GM12878 (cell line): ENCODE data around the gene PODXL2. TPM values are rescaled to one million over a fixed set of nuclear protein-coding genes. Genes with fewer than 3 reads are reported as not detected.

Experiments
- ATAC-seq: fragments of 200-7000 bp; cut with Tn5 transposase; 3 replicates; pipeline ENCODE4 v1.9.1; 2020; ENCODE audit warnings: mild to moderate bottlenecking, moderate library complexity
- BruUV-seq: library from RNA; stranded (reverse); fragments of 400-500 nt; replicated peaks from 2 replicates; lab custom pipeline; 2021; lab: Mats Ljungman, UMichigan
- CTCF ChIA-PET: fragments of 300-600 bp; sonication (Branson Sonifier 250); formaldehyde crosslinking; extraction: SDS; loops from one replicate; lab custom pipeline; 2021; ENCODE audit warnings: inconsistent platforms; lab: Yijun Ruan, JAX
- POLR2A ChIA-PET: fragments of 350-600 bp; formaldehyde crosslinking; extraction: SDS; loops from one replicate; lab custom pipeline; 2021; ENCODE audit warnings: inconsistent platforms; lab: Charles Lee
- RAD21 ChIA-PET: fragments of 300-600 bp; sonication (Branson Sonifier 250); formaldehyde crosslinking; loops from one replicate; lab custom pipeline; 2023; ENCODE audit warnings: antibody characterized with exemption; ENCODE audit not compliant: unreplicated experiment; lab: Charles Lee
- SMC1A ChIA-PET: fragments of 300-600 bp; sonication (Branson Sonifier 250); formaldehyde crosslinking; loops from one replicate; lab custom pipeline; 2023; ENCODE audit not compliant: unreplicated experiment, uncharacterized antibody; lab: Charles Lee
- DNase-seq: peaks from one replicate; pipeline ENCODE4 v3.0.0-alpha.2; 2011; ENCODE audit warnings: low read depth, low spot score
- FAIRE-seq: peaks from 3 replicates; lab custom pipeline; 2011; peaks lifted over from hg19 to GRCh38; lab: Jason Lieb, UNC
- H2AFZ ChIP-seq: 2 replicates; pipeline ENCODE4 v1.6.0; 2011; ENCODE audit warnings: low read depth, low read length, control low read depth; ENCODE audit not compliant: control insufficient read depth
- H3K27ac ChIP-seq: 2 replicates; pipeline ENCODE4 v1.5.1; 2011; ENCODE audit warnings: control low read depth; ENCODE audit not compliant: control insufficient read depth, insufficient read depth
- H3K27me3 ChIP-seq, 2 experiments: replicated peaks in 1 of 2; 2 replicates each; pipeline versions ENCODE4 v1.6.0 to v1.6.1; 2011; ENCODE audit warnings: low read length in 1 of 2; ENCODE audit not compliant: control insufficient read depth in 2 of 2, insufficient read depth in 2 of 2
- H3K36me3 ChIP-seq, 2 experiments: 2 replicates each; pipeline ENCODE4 v1.5.1; 2011; ENCODE audit warnings: low read length in 1 of 2; ENCODE audit not compliant: control insufficient read depth in 2 of 2, insufficient read depth in 2 of 2
- H3K4me1 ChIP-seq: 2 replicates; pipeline ENCODE4 v1.6.1; 2011; ENCODE audit warnings: mild to moderate bottlenecking, low read length, moderate library complexity, mixed read lengths; ENCODE audit not compliant: control insufficient read depth, insufficient read depth
- H3K4me2 ChIP-seq: 2 replicates; pipeline ENCODE4 v1.6.0; 2011; ENCODE audit warnings: control low read depth; ENCODE audit not compliant: control insufficient read depth, insufficient read depth
- H3K4me3 ChIP-seq: fragments of 200-600 bp; sonication (generic); 2 replicates; pipeline ENCODE4 v1.5.1; 2016
- H3K79me2 ChIP-seq: 2 replicates; pipeline ENCODE4 v1.6.0; 2011; ENCODE audit warnings: low read length; ENCODE audit not compliant: control insufficient read depth, insufficient read depth
- H3K9ac ChIP-seq: 2 replicates; pipeline ENCODE4 v1.8.0; 2011; ENCODE audit warnings: low read length, control low read depth, mixed read lengths; ENCODE audit not compliant: control insufficient read depth, insufficient read depth
- H3K9me3 ChIP-seq: replicated peaks from 3 replicates; pipeline ENCODE4 v1.5.1; 2011; ENCODE audit warnings: mild to moderate bottlenecking, low read length; ENCODE audit not compliant: control insufficient read depth, insufficient read depth
- H4K20me1 ChIP-seq: 2 replicates; pipeline ENCODE4 v1.6.0; 2011; ENCODE audit not compliant: control insufficient read depth, insufficient read depth
- CBX3 ChIP-seq: fragments of 200-600 bp; sonication (generic); IDR thresholded peaks from 2 replicates; pipeline ENCODE4 v1.6.1; 2016; ENCODE audit warnings: low read depth, borderline replicate concordance
- CEBPB ChIP-seq, 2 experiments: fragments of 150-350 bp in 1 of 2; IDR thresholded peaks; 2 replicates each; pipeline ENCODE4 v1.6.1; 2012 to 2014; ENCODE audit warnings: low read depth in 2 of 2, low read length in 2 of 2, borderline replicate concordance in 1 of 2, inconsistent platforms in 1 of 2
- CHD2 ChIP-seq: IDR thresholded peaks from 2 replicates; pipeline ENCODE4 v1.6.1; 2011; ENCODE audit warnings: low read depth, low read length, improper control_type of control experiment, borderline replicate concordance
- FOS ChIP-seq: IDR thresholded peaks from 3 replicates; pipeline ENCODE4 v1.6.1; 2011; ENCODE audit warnings: borderline replicate concordance; ENCODE audit not compliant: insufficient read length; ENCODE audit errors: extremely low read depth
- FOXK2 ChIP-seq: fragments of 450-650 bp; IDR thresholded peaks from 2 replicates; pipeline ENCODE4 v1.6.1; 2017; ENCODE audit warnings: mild to moderate bottlenecking, moderate library complexity
- HCFC1 ChIP-seq: fragments of 150-350 bp; IDR thresholded peaks from 2 replicates; pipeline ENCODE4 v1.6.1; 2014; ENCODE audit warnings: low read length
- HSF1 ChIP-seq: fragments of 150-350 bp; IDR thresholded peaks from 2 replicates; pipeline ENCODE4 v1.6.1; 2014; ENCODE audit warnings: mild to moderate bottlenecking, low read depth, low read length
- NR2C2 ChIP-seq: IDR thresholded peaks from 2 replicates; pipeline ENCODE4 v1.6.1; 2011; ENCODE audit warnings: borderline replicate concordance, low read depth; ENCODE audit not compliant: control insufficient read depth, insufficient read length
- RCOR1 ChIP-seq: conservative IDR thresholded peaks from 2 replicates; pipeline ENCODE4 v1.6.1; 2012; ENCODE audit warnings: low read depth, low read length, improper control_type of control experiment
- SP1 ChIP-seq: IDR thresholded peaks from one replicate; pipeline ENCODE4 v1.6.1; 2011; ENCODE audit warnings: low read depth, low read length
- SREBF1 ChIP-seq: IDR thresholded peaks from 2 replicates; pipeline ENCODE4 v1.6.1; 2012; ENCODE audit warnings: mild to moderate bottlenecking, low read length
- SUZ12 ChIP-seq: fragments of 200-600 bp; sonication (generic); IDR thresholded peaks from one replicate; pipeline ENCODE4 v1.6.1; 2018; ENCODE audit warnings: antibody characterized with exemption, mild to moderate bottlenecking; ENCODE audit not compliant: unreplicated experiment
- ZNF24 ChIP-seq: fragments of 450-650 bp; IDR thresholded peaks from 2 replicates; pipeline ENCODE4 v1.6.1; 2017; ENCODE audit warnings: antibody characterized with exemption, mild to moderate bottlenecking
- ZSCAN29 ChIP-seq: fragments of 450-650 bp; IDR thresholded peaks from 2 replicates; pipeline ENCODE4 v1.6.1; 2017; ENCODE audit warnings: mild to moderate bottlenecking, moderate library complexity
- WGBS: methylation state at CpG from one replicate; pipeline ENCODE4 v1.1.6; 2016; ENCODE audit warnings: low lambda C conversion rate; ENCODE audit not compliant: insufficient replicate concordance, insufficient coverage; ENCODE audit errors: missing lambda C conversion rate; 5-methylcytosine and 5-hydroxymethylcytosine counted together
- in situ Hi-C: fragments of 300-500 bp; cut with MboI; formaldehyde crosslinking; loops from 9 replicates; pipeline ENCODE4 v1.14.3; 2018; ENCODE audit warnings: mixed read lengths
- intact Hi-C: fragments of 100-400 bp; cut with micrococcal nuclease; formaldehyde crosslinking; loops from one replicate; pipeline ENCODE4 v1.14.2; 2022; ENCODE audit not compliant: unreplicated experiment
- polyA plus RNA-seq, 11 experiments: library from polyadenylated mRNA; depleted of rRNA in 4 of 11; unstranded in 6 of 11; stranded (reverse) in 5 of 11; fragments of >200 nt; fragmentation: Nextera tagmentation in 4 of 11; fragmentation: Illumina TruSeq in 1 of 11; extraction: Ambion mirVana in 4 of 11; extraction: Trizol in 1 of 11; gene quantifications; 1 replicate in 1 of 11; 2 replicates in 10 of 11; pipeline versions ENCODE4 v1.2.1 to v1.2.3, GENCODE V29; 2011 to 2016; ENCODE audit warnings: inconsistent platforms in 2 of 11, missing spikeins in 2 of 11, low read depth in 1 of 11
- total RNA-seq, 4 experiments: library from RNA; depleted of rRNA in 3 of 4; stranded (reverse); fragments of >200 nt in 3 of 4; fragmentation: Illumina TruSeq in 1 of 4; extraction: Trizol in 1 of 4; gene quantifications; 2 replicates each; pipeline versions ENCODE4 v1.2.1 to v1.2.3, GENCODE V29; 2013 to 2021

Gene PODXL2
- total and polyA plus RNA-seq, 10 of the 15 experiments (the other 5 are each of a cell fraction or from before 2014, with no cell fraction given), result 0.03 to 24.4 (median 13.6) TPM; not detected in 2

- Histone ChIP-seq H4K20me1 (no peaks in the 10 kb centered on the region), H3K27me3 (no peaks in the 10 kb centered on the region; a peak in 1 of 4 replicates), H3K79me2 (no peaks in the 10 kb centered on the region), H3K27ac (no peak overlapping the region), H3K9ac (no peak overlapping the region), H3K4me1 (no peaks in the 10 kb centered on the region), H3K9me3 (no peaks in the 10 kb centered on the region), H3K36me3 (no peaks in the 10 kb centered on the region), H2AFZ (no peak overlapping the region), H3K4me2 (no peak overlapping the region), H3K4me3 (no peak overlapping the region)
- RAD21 ChIA-PET, result interaction anchor here (3.0 kb wide), 1 partner anchor 70 kb away, joined by 8 read pairs; no protein-coding TSS in a partner anchor
- 45% methylated on average over 8 of the region's 8 CpGs for WGBS
- no peak for DNase-seq
- TF ChIP-seq FOS (no peak), SREBF1 (no peak), ZSCAN29 (no peak), HCFC1 (no peak)
- ATAC-seq, result no peak
- no TSS peak for BruUV-seq
- CTCF ChIA-PET, result interaction anchor here (0.6 to 2.1 kb wide), 4 partner anchors 71 to 325 kb away, joined by 3 to 5 read pairs (median 4); no protein-coding TSS in a partner anchor
- in situ Hi-C loops, result no loop called here
- POLR2A ChIA-PET, result no interaction called here
- FAIRE-seq, result no peak
- SMC1A ChIA-PET, result interaction anchor here (1.2 kb wide), 1 partner anchor 13 kb away, joined by 3 read pairs; no protein-coding TSS in a partner anchor
- intact Hi-C loops, result no loop called here
Measured at GRCh38 chr3:127645371-127646015, 16.5 kb downstream of the PODXL2 start.

GRCh38 chr3:127646501-127647046, 17.6 kb downstream of the PODXL2 start:
- ChIA-PET CTCF (interaction anchor here (0.7 to 4.1 kb wide), 10 partner anchors 12 to 779 kb away, joined by 3 to 19 read pairs (median 6); no protein-coding TSS in a partner anchor), SMC1A (interaction anchor here (1.0 to 2.4 kb wide), 4 partner anchors 12 to 71 kb away, joined by 3 to 6 read pairs (median 4); no protein-coding TSS in a partner anchor), RAD21 (interaction anchor here (1.2 to 1.6 kb wide), 2 partner anchors 71 to 145 kb away, joined by 3 to 4 read pairs; no protein-coding TSS in a partner anchor), POLR2A (interaction anchor here (0.7 to 1.2 kb wide), 2 partner anchors 49 to 326 kb away, joined by 3 to 5 read pairs; partner anchors contain the start of gene MCM2)
- Histone ChIP-seq H3K4me3 (no peak overlapping the region), H3K27ac (no peak overlapping the region), H3K36me3 (no peaks in the 10 kb centered on the region), H2AFZ (no peak overlapping the region), H3K4me1 (no peaks in the 10 kb centered on the region), H3K9me3 (no peaks in the 10 kb centered on the region), H3K4me2 (no peak overlapping the region), H3K27me3 (no peaks in the 10 kb centered on the region; a peak in 1 of 4 replicates), H3K9ac (no peak overlapping the region), H3K79me2 (no peaks in the 10 kb centered on the region), H4K20me1 (no peaks in the 10 kb centered on the region)
- ATAC-seq (no peak), DNase-seq (no peak), FAIRE-seq (no peak)
- WGBS, result 75% methylated on average over 10 of the region's 10 CpGs
- BruUV-seq, result no TSS peak
- intact Hi-C loops (no loop called here), in situ Hi-C loops (no loop called here)
- no peak for TF ChIP-seq SP1
- no peak for TF ChIP-seq ZNF24
- TF ChIP-seq CBX3, result no peak
- TF ChIP-seq NR2C2, result no peak
- no peak for TF ChIP-seq SUZ12
- no peak for TF ChIP-seq CEBPB (IDR thresholded peaks at IDR 0.05; ENCODE audit: borderline replicate concordance in 1 of 2, low read depth in 2 of 2, low read length in 2 of 2)
- TF ChIP-seq RCOR1, result no peak
- no peak for TF ChIP-seq CHD2
- no peak for TF ChIP-seq FOXK2
- no peak for TF ChIP-seq HSF1
